ENCODE measurements around the gene DPY30.

Gene DPY30

DNA sequence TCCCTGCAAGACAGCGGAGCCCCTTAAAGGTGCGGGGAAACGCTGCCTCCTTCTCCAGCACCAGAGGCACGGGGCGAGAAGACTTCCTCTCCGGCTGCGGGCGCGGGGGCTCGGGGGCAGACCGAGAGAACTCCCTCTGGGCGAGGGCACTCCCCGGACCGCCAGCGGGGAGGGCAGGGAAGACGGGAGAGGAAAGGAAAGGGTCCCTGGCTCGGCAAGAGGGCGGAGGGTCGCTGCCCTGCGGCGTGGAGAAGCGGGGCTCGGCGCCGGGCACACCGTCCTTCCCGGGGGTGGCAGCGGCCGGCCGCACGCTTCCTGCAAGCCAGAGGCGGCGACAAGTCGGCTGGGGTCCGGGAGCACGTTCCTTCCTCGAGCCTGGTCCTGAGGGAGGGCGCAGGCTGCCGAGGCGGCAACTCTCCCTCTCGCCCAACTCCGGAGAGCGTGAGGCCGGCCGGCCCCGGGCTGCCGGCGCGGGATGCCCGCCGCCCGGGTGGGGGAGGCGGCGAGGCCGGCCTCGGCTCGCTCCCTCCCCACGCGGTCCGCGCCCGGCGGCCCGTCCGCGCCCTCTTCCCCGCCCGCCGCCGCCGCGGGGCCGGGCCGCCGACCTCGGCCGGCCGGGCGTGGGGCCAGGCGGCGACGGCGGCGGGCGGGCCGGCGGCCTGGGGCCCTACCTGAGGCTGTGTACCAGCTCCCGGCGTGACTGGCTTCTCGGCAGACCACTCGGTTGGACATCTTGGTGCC lies 29.9 kb downstream of the DPY30 start:
- no peak for DNase-seq

DNA sequence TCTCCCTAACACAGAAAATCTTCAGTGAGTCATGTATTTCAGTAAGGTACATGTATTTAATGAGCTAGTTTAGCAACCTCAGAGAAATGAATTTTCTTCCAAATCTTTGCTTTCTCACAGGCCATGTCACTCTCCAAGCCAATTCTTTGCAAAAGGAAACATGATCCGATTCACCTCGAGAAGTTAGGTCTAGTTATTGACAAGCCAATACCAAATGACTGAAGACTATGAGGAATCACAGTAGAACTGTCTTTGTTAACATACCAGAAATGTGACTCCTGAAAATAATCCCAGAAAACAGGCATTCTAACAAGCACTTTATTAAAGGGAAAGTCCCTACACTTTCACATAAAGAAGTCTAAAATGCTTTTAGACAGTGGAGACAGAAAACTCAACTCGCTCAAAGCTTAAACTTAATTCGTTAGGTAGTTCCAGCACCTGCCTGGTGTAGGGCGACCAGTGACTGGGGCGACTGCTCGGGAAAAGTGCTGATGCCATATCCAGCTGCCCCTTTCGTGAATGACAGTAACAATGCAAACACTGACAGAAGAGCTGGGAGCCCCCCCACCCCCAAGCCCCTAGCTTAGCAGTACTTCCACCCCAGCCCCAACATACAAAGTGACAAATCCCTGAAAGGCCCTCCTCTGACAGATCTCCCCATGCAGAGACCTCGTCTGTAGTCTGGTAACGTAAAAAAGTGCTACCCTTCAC lies 30.6 kb downstream of the DPY30 start:
- DNase-seq, result peak; percentile 22

DNA sequence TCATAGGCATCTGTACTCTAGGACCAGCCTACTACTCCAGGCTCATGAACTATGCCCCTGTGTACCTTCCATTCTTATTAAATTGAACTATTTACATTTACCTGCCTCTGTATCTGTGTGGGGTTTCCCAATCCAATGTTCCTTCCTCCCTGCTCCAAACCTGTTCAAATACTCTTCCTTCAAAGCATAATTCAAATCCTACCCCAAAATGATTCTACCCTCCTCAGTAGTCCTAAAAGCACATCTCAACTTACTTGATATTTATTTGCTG lies 32.5 kb downstream of the DPY30 start:
- DNase-seq, result no peak

DNA sequence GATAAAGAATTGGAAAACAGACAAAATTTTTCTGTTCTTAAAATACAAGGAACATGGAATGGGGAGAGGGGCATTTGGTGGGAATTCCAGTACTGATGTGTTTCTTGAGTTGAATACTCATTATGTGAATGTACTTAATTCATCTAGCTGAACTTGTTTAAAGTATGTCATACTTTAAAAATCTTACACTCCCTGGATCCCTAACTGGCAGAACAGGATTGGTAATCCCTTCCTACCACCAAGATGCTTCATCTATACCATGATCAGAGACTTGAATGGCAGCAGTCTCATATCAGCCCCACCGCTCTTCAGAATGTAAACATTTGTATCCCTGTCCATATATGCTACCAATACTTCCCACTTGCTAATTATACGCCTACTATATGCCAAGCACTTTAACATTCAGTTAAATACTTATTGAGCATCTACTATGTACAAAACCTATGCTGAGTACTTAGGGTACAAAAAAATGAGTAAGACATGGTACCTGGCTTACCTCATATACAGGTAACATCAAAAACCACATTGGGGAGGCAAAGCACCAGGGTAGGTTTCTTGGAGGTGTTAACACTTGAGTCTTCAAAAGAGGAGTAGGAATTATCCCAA lies 34.1 kb downstream of the DPY30 start:
- no peak for DNase-seq

DNA sequence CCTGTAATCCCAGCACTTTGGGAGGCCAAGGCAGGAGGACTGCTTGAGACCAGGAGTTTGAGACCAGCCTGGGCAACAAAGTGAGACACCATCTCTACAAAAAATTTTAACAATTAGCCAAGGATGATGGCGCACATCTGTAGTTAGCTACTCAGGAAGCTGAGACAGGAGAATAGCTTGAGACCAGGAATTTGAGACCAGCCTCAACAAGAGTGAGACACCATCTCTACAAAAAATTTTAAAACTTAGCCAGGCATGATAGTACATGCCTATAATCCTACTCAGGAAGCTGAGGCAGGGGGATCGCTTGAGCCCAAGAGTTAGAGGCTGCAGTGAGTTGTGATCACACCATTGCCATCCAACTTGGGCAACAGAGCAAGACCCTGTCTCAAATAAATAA lies 35.8 kb downstream of the DPY30 start:
- no peak for DNase-seq

DNA sequence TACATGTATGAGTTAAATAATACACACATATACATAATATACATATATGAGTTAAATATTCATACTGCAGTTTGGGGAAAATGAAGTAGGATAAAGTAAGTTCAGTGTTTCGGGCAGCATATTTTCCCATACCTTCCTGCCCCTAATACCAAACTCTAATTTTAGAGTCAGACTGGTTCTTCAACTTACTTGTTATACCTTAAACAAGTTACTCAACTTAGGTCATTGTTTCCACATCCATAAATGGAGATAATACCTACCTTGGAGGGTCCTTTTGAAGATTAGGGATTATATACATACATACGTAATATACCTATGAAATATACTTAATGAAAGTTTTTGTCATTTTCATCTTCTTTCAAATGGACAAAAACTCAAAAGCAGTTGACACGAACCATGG lies 37.2 kb downstream of the DPY30 start:
- no peak for DNase-seq

DNA sequence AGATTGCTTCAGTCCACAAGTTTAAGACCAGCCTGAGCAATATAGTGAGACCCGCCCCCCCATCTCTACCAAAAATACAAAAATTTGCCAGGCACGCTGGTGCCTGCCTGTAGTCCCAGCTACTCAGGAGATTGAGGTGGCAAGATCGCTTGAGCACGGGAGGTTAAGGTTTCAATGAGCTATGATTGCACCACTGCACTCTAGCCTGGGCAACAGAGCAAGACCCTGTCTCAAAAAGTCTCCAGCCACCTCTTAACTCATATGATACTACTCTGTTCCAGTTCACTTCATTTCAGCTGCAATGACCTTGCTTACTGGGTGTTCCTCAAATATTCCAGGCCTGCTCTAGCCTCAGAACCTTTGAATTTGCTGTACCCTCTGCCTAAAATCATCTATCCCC lies 40.2 kb downstream of the DPY30 start:
- no peak for DNase-seq

DNA sequence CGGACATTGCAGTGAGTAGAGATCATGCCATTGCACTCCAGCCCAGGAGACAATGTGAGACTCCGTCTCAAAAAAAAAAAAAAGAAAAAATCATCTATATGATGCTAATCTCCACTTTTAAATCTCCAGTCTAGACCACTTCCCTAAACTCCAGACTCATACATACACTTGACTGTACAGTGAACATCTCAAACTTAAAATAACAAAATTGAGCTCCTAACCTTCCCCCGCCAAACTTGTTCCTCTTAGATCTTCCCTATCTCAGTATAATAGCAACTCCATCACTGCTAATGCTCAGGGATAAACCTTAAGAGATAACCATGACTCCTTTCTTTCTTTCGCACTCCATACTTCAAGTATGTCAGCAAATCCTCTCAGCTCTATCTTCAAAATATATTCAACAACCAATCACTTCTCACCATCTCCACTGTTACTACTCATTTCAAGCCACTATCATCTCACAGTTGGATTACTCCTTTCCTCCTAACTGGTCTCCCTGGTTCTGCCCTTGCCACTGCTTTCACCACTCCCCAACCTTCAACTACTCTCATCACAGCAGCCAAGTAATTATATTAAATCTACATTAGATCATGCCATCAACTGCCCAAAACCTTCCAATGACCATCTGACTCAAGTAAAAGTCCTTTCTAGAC lies 40.7 kb downstream of the DPY30 start:
- DNase-seq, result no peak

DNA sequence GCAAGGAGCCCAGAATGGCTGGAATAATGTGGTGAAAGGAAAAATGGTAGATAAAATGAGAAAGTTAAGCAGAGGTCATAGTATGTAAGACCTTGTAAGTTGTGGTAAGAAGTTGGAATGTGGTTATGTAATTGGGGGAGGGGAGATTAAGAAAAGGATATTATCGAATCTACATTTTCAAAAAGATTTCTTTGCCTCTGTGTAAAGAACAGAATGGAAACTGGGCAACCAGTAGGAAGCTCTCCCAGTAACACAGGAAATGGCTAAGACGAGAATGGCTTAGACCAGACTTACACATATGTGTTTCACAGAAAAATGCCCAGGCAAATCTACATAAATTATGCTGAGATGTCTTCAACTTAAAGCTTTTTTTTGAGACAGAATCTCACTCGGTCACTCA lies 42.0 kb downstream of the DPY30 start:
- no peak for DNase-seq

DNA sequence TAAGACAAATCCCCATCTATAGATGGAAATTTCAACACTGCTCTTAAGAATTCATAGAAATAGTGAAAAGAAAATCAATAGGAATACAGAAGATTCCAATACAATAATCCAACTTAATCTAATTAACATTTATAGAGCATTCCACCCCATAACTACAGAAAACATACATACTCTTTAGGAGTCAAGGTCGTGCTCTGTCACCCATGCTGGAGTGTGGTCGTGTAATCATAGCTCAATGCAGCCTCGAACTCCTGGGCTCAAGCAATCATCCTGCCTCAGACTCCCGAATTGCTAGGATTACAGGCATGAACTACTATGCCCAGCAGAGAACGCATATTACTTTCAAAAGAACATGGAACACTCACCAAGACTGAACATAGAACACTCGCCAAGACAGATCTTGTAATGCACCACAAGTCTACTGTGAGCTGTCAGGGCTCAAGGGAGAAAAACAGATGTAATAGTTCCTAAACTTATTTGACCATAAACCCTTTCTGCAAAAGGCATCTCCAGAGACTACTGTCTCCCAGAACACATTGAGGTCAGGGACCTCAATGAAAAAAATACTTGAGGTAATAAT lies 42.9 kb downstream of the DPY30 start:
- DNase-seq, result no peak

DNA sequence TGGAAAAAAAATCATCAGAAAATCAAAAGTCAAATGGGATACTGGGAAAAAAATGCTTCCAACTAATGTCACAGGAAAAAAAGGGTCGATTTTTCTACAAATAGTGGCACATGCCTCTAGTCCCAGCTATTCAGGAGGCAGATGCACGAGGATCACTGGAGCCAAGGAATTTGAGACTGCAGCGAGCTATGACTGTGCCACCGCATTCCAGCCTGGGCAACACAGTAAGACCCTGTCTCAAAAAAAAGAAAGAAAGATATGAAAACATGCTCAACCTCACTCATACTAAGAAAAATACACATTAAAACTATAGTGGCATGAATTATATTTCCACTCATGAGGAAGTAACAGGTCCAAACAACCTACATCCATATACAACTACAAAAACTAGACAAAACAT lies 46.7 kb downstream of the DPY30 start:
- no peak for DNase-seq

DNA sequence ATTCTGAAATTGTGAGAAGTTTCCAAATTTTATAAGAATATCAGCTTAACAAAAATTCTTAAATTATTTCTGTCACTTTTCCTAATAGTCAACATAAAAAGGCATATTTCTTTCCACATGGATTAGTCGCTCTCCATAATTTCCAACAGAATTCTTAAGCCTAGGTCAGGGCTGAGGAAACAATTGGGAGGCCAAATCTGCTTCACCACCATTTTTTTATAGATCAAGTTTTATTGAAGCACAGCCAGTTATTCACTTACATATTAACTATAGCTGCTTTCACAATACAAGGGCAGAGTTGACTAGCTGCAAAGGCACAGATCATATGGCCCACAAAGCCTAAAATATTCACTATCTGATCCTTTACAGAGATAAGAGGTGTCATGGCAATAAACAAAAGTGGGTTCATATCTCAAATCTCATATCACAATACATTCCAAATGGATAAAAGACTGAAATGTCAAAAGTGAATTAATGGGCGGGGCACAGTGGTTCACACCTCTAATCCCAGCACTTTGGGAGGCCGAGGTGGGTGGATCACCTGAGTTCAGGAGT lies 47.5 kb downstream of the DPY30 start:
- no peak for DNase-seq

DNA sequence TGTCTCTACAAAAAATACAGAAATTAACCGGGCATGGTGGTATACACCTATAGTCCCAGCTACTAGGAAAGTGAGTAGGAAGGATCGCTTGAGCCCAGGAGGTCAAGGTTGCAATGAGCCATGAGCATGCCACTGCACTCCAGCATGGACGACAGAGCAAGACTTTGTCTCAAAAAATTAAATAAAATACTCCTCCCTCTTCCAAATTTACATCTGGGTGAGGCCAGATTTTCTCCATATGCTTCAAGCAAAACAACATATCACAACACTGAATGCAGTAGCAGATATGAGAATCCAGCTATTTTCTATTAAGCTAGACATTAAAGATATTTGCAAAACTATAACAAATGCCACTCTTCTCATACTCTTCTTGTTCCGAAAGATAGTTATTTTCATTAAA lies 49.7 kb downstream of the DPY30 start:
- no peak for DNase-seq

DNA sequence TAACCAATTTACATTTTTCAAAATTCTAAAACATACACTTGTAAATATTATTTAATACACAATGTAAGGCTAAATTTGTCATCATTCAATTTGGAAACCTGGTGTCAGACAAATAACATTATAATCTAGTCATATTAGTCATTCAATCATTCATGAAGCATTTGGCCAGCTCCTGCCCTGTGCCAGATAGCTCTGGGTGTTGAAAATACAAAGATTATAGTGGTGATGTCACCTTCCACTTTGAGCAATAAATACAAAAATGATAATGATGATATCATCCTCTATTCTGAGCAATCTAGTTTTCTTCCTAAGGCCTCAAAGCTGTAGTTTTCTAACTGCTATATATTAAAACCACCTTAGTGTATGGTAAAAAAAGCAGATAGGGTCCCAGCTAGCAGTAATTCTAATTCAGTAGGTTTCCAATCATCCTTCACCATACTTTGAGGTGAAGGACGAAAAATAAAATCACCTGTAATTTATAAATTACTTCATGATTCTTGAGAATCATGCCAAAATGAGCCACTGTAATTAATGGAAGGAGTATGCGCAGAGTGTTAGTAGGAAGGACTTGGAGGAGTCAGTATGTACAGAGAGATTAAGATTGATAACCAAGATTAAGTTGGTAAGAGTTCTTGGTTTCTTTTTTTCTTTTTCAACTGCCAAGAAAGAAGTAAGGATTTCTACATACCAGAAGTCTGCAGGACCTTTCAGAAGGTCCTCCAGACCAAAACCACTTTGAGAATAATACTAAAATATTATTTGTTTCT lies 52.0 kb downstream of the DPY30 start:
- no peak for DNase-seq

DNA sequence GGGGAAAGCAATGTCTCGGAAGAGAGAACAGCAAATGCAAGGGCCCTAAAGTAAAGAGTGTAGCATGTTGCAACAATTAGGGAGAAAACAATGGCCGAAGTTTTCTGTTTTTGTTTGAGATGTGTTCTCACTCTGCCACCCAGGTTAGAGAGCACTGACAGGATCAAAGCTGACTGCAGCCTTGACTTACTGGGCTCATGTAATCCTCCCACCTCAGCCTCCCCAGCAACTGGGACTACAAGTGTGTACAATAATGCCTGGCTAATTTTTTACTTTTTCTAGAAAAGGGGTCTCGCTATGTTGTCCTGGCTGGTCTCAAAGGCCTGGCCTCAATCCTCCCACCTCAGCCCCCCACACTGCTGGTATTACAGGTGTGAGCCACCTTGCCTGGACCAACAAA lies 52.7 kb downstream of the DPY30 start:
- DNase-seq, result no peak

DNA sequence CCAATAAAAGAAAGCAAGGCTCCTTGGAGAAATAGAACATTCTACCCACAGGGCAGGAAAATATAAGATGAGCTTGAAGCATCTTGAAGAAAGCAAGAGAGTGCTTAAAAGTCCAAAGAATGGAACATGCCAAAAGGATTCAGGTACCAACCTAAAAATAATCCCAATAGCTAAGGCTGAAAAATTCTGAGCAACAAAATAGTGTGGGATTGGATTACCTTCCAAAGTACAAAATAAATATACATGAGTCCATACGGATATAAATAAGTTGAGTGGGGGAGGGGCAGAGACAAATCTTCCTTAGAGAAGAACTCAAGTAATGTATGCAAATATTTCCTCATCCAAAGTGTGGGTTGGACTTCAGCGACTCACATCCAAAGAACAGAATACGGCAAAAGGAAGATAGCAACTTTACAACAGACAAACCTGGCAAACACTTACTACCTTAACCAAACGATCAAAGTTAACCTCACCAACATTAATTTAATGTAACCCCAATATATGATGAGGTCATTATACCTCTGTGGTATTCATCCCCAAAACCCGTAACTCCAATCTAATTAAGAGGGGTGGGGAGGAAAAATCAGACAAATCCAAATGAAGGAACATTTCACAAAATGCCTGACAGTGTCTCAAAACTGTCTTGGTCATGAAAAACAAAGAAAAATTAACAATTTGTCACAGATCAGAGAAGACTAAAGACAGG lies 55.7 kb downstream of the DPY30 start:
- no peak for DNase-seq

DNA sequence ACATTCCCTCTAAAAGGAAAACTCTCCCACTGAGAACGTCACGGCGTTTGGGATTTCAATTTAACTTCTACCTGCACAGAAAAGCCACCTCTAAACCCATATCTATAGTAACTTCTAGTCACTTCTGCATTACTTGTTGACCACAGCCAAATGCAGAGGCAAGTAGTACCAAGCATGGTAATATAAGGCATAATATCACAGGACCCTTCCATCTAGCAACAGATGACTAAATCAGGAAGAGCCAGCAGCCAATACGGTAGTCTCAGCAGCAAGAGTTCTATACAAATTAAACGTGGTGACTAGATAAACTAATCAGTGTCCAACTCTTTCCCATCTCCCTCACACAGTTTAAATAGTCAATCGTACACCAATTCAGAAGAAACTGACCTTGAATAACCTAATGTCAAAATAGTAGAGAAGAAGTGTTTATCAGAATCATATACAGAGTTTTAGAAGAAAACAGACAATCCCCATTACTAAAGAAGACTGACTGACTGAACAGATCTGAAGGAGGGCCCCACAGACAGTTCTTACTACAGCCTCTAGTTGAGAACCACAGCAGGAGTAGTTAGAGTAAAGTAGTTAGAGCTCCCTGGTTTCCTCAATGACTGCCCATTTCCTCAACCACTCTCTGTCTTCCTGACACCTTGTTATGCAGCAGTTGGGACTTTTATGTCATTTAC lies 58.8 kb downstream of the DPY30 start:
- no peak for DNase-seq

DNA sequence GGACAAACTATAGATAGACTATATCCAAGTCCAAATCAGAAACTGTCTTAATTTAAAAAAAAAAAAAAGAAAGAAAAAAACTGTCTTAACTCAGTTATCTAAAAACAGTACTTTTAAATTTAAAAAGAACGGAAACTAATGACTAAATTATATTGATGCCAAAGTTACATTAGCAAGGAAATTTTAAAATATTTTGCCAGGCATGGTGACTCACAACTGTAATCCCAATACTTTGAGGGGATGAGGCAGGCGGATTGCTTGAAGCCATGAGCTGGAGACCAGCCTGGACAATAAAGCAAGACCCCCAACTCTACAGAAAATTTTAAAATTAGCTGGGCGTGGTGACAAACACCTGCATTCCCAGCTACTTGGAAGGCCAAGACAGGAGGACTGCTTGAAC lies 59.6 kb downstream of the DPY30 start:
- DNase-seq, result no peak

DNA sequence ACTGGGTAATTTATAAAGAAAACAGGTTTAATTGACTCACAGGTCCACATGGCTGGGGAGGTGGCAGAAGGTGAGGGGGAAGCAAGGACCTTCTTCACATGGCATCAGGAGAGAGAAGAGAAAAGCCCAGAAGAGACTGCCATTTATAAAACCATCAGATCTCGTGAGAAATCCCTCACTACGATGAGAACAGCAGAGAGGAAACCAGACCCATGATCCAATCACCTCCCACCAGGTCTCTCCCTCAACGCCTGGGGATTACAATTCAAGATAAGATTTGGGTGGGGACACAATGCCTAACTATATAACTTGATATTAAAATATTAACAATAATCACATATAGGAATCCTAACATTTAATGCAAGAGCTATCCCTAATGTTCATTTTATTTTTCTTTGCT lies 60.6 kb downstream of the DPY30 start:
- no peak for DNase-seq

DNA sequence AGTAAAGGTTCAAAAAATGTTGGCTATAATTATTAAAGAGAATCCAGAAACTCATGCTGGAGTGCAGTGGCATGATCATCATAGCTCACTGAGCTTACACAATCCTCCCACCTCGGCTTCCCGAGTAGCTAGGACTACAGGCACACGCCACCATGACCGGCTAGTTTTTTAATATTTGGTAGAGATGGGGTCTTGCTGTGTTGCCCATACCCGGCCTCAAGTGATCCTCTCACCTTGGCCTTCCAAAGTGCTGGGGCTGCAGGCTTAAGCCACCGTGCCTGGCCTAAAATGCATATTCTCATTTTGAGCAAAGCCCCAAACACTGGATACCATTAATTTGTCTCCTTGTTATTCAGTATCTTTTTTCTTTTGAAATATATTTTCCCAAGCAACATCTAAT lies 61.2 kb downstream of the DPY30 start:
- no peak for DNase-seq
